Motor neuron (in vitro differentiated cells): ENCODE results near the gene REN. TPM values are rescaled to one million over a fixed set of nuclear protein-coding genes. Genes with fewer than 3 reads are reported as not detected.

Experiments
- ATAC-seq, 8 experiments: fragments of 200-7000 bp; cut with Tn5 transposase; replicated peaks in 6 of 8; 2 replicates each; pipeline ENCODE4 v1.8.0; 2021; ENCODE audit warnings: mild to moderate bottlenecking in 8 of 8, moderate library complexity in 8 of 8
- H3K27ac ChIP-seq, 2 donors: fragments of 250-450 bp; sonication (Bioruptor Pico); 2 replicates each; pipeline ENCODE4 v1.9.0; 2021; ENCODE audit warnings: antibody characterized with exemption in 2 of 2, mild to moderate bottlenecking in 2 of 2, moderate library complexity in 1 of 2
- H3K4me1 ChIP-seq, 2 donors: fragments of 250-450 bp; sonication (Bioruptor Pico); replicated peaks in 1 of 2; 2 replicates each; pipeline ENCODE4 v1.6.1; 2021; ENCODE audit warnings: antibody characterized with exemption in 2 of 2, mild to moderate bottlenecking in 2 of 2, moderate library complexity in 1 of 2
- H3K4me3 ChIP-seq, 5 donors: fragments of 250-450 bp; sonication (Bioruptor Pico); 2 replicates each; pipeline ENCODE4 v1.9.0; 2021; ENCODE audit warnings: antibody characterized with exemption in 5 of 5, mild to moderate bottlenecking in 5 of 5, moderate library complexity in 4 of 5
- whole genome bisulfite sequencing, 10 experiments: fragments of 450-650 bp; shearing (Covaris generic); methylation state at CpG; one replicate each; pipeline ENCODE4 v1.0.0; 2022; 5-methylcytosine and 5-hydroxymethylcytosine counted together
- in situ Hi-C, 9 experiments: fragments of 400-800 bp; cut with MboI; loops; one replicate each; pipeline ENCODE4 v1.15.0; 2021; ENCODE audit warnings: low sequenced_read_pairs in 9 of 9, low pct_unique_long_range_greater_than_20kb in 2 of 9; ENCODE audit not compliant: unreplicated experiment in 9 of 9
- total RNA-seq, 8 experiments: library from RNA; unstranded; fragments of 300-600 nt; gene quantifications; 2 replicates each; pipeline versions ENCODE4 v1.2.3 to v1.2.4, GENCODE V29; 2022

Gene REN
- total RNA-seq, 8 experiments from 2014 or later: 0.25 to 0.75 (median 0.33) TPM; not detected in 5

GRCh38 chr1:204188959-204189639 lies 23.0 kb upstream of the REN start:
- H3K4me3 ChIP-seq: no peak overlapping the region
- H3K4me1 ChIP-seq: peaks cover 39 to 47% of the 10 kb centered on the region in 2 donors
- 53 to 83% (median 69%) methylated on average over 2 to 10 of the region's 11 CpGs; no CpG with 5 or more reads in 3 of the 10 experiments for WGBS, 10 experiments
- ATAC-seq: peak in 5 of 8 experiments; percentile 70 to 94 (median 81)
- H3K27ac ChIP-seq: peak overlapping the region; percentile 2 to 49
- in situ Hi-C loops: loop anchor here in 1 of 9 experiments (25.0 kb wide), 1 partner anchor 323 kb away; the partner anchor contains the start of gene MDM4

- Histone ChIP-seq H3K4me1 (peaks cover 39 to 45% of the 10 kb centered on the region in 2 donors), H3K4me3 (no peak overlapping the region), H3K27ac (no peak overlapping the region)
- 33 to 100% (median 88%) methylated on average over 1 to 10 of the region's 10 CpGs; no CpG with 5 or more reads in 2 of the 10 experiments for WGBS, 10 experiments
- ATAC-seq: no peak
- in situ Hi-C loops: loop anchor here in 1 of 9 experiments (25.0 kb wide), 1 partner anchor 326 kb away; the partner anchor contains the start of gene MDM4
Observed at GRCh38 chr1:204186597-204186996, 20.5 kb upstream of the REN start.

GRCh38 chr1:204181116-204181515 lies 15.0 kb upstream of the REN start:
- in situ Hi-C loops: loop anchor here in 1 of 9 experiments (25.0 kb wide), 1 partner anchor 331 kb away; the partner anchor contains the start of gene MDM4
- Histone ChIP-seq H3K4me3 (no peak overlapping the region), H3K27ac (no peak overlapping the region), H3K4me1 (peaks cover under 1 to 11% of the 10 kb centered on the region in 2 donors)
- WGBS, 10 experiments: 17 to 36% (median 30%) methylated on average over 1 of the region's 1 CpG; no CpG with 5 or more reads in 7 of the 10 experiments
- no peak for ATAC-seq

GRCh38 chr1:204180133-204180532 lies 14.0 kb upstream of the REN start:
- in situ Hi-C loops: loop anchor here in 1 of 9 experiments (25.0 kb wide), 1 partner anchor 332 kb away; the partner anchor contains the start of gene MDM4
- ATAC-seq: peak in 1 of 8 experiments; percentile 7
- H3K27ac ChIP-seq: no peak overlapping the region
- H3K4me1 ChIP-seq: peaks cover 3 to 9% of the 10 kb centered on the region in 2 donors
- no peak overlapping the region for H3K4me3 ChIP-seq
- 37 to 68% (median 57%) methylated on average over 2 to 6 of the region's 6 CpGs; no CpG with 5 or more reads in 2 of the 10 experiments for WGBS, 10 experiments

- in situ Hi-C loops: loop anchor here in 1 of 9 experiments (25.0 kb wide), 1 partner anchor 334 kb away; the partner anchor contains the start of gene MDM4
- no peak overlapping the region for H3K4me3 ChIP-seq
- H3K4me1 ChIP-seq: peaks cover 3 to 9% of the 10 kb centered on the region in 2 donors
- no peak for ATAC-seq
- WGBS, 10 experiments: 17 to 100% (median 81%) methylated on average over 1 to 7 of the region's 7 CpGs; no CpG with 5 or more reads in 3 of the 10 experiments
- no peak overlapping the region for H3K27ac ChIP-seq
Observed at GRCh38 chr1:204178487-204179281, 12.5 kb upstream of the REN start.

GRCh38 chr1:204177133-204177532 lies 11.0 kb upstream of the REN start:
- 0 to 78% (median 33%) methylated on average over 2 to 4 of the region's 4 CpGs; no CpG with 5 or more reads in 2 of the 10 experiments for WGBS, 10 experiments
- in situ Hi-C loops: loop anchor here in 1 of 9 experiments (25.0 kb wide), 1 partner anchor 335 kb away; the partner anchor contains the start of gene MDM4
- Histone ChIP-seq H3K27ac (peak overlapping the region in 1 of 2 donors; percentile 47), H3K4me1 (peaks cover 3 to 9% of the 10 kb centered on the region in 2 donors), H3K4me3 (no peak overlapping the region)
- ATAC-seq: peak in 5 of 8 experiments; percentile 17 to 42 (median 31)

GRCh38 chr1:204176049-204176448 lies 9.9 kb upstream of the REN start:
- ATAC-seq: no peak
- Histone ChIP-seq H3K4me3 (no peak overlapping the region), H3K27ac (no peak overlapping the region), H3K4me1 (peaks cover 3 to 9% of the 10 kb centered on the region in 2 donors)
- in situ Hi-C loops: loop anchor here in 1 of 9 experiments (25.0 kb wide), 1 partner anchor 336 kb away; the partner anchor contains the start of gene MDM4
- 51 to 100% (median 76%) methylated on average over 1 to 5 of the region's 5 CpGs for WGBS, 10 experiments

GRCh38 chr1:204174958-204175357 lies 8.8 kb upstream of the REN start:
- 49 to 100% (median 78%) methylated on average over 1 to 3 of the region's 3 CpGs for WGBS, 10 experiments
- ATAC-seq: no peak
- Histone ChIP-seq H3K4me1 (peaks cover 3 to 9% of the 10 kb centered on the region in 2 donors), H3K4me3 (no peak overlapping the region), H3K27ac (no peak overlapping the region)
- in situ Hi-C loops: loop anchor here in 6 of 9 experiments (25.0 kb wide), 2 partner anchors 187 to 337 kb away; partner anchors contain the start of genes PLEKHA6 (in 6 of the 6) and MDM4 (in 2 of the 6)

- Histone ChIP-seq H3K4me3 (no peak overlapping the region), H3K27ac (no peak overlapping the region), H3K4me1 (peaks cover 3 to 7% of the 10 kb centered on the region in 2 donors)
- ATAC-seq: no peak
- in situ Hi-C loops: loop anchor here in 6 of 9 experiments (25.0 kb wide), 2 partner anchors 190 to 340 kb away; partner anchors contain the start of genes PLEKHA6 (in 6 of the 6) and MDM4 (in 1 of the 6)
- WGBS, 10 experiments: 63 to 90% (median 80%) methylated on average over 1 to 2 of the region's 2 CpGs; no CpG with 5 or more reads in 5 of the 10 experiments
Observed at GRCh38 chr1:204172404-204173029, 6.4 kb upstream of the REN start.

- no peak overlapping the region for H3K27ac ChIP-seq
- ATAC-seq: no peak
- WGBS, 10 experiments: 0 to 80% (median 37%) methylated on average over 1 to 4 of the region's 4 CpGs; no CpG with 5 or more reads in 2 of the 10 experiments
- H3K4me1 ChIP-seq: peaks cover 0 to 3% of the 10 kb centered on the region in 2 donors
- in situ Hi-C loops: loop anchor here in 6 of 9 experiments (25.0 kb wide), 2 partner anchors 191 to 341 kb away; partner anchors contain the start of genes PLEKHA6 (in 6 of the 6) and MDM4 (in 1 of the 6)
- no peak overlapping the region for H3K4me3 ChIP-seq
Observed at GRCh38 chr1:204171751-204172178, 5.6 kb upstream of the REN start.

GRCh38 chr1:204170494-204171155 lies 4.5 kb upstream of the REN start:
- Histone ChIP-seq H3K4me1 (peaks cover 9 to 11% of the 10 kb centered on the region in 2 donors), H3K4me3 (no peak overlapping the region), H3K27ac (no peak overlapping the region)
- no peak for ATAC-seq
- in situ Hi-C loops: loop anchor here in 6 of 9 experiments (25.0 kb wide), 2 partner anchors 192 to 342 kb away; partner anchors contain the start of genes PLEKHA6 (in 6 of the 6) and MDM4 (in 1 of the 6)
- 33 to 100% (median 80%) methylated on average over 1 to 3 of the region's 3 CpGs; no CpG with 5 or more reads in 2 of the 10 experiments for WGBS, 10 experiments
